Smooth muscle cell (in vitro differentiated cells): ENCODE results near the gene CD82. TPM values are rescaled to one million over a fixed set of nuclear protein-coding genes. Genes with fewer than 3 reads are reported as not detected.

Source experiments
- DNase-seq: peaks from one replicate; lab custom pipeline; 2025; ENCODE audit not compliant: unreplicated experiment; lab: John Stamatoyannopoulos, UW
- H2AFZ ChIP-seq: fragments of 200-600 bp; sonication (generic); 2 replicates; pipeline ENCODE4 v1.6.0; 2016; ENCODE audit warnings: antibody characterized with exemption, low read depth, mild to moderate bottlenecking
- H3F3A ChIP-seq: fragments of 200-600 bp; sonication (generic); 2 replicates; pipeline ENCODE4 v1.6.0; 2017; ENCODE audit warnings: antibody characterized with exemption, low read depth
- H3K27ac ChIP-seq: fragments of 200-600 bp; sonication (generic); 2 replicates; pipeline ENCODE4 v1.5.1; 2016; ENCODE audit warnings: low read depth, mild to moderate bottlenecking
- H3K27me3 ChIP-seq: fragments of 200-600 bp; sonication (generic); 2 replicates; pipeline ENCODE4 v1.6.1; 2016; ENCODE audit warnings: low read depth, mild to moderate bottlenecking
- H3K36me3 ChIP-seq: fragments of 200-600 bp; sonication (generic); 2 replicates; pipeline ENCODE4 v1.5.1; 2016; ENCODE audit warnings: low read depth
- H3K4me1 ChIP-seq: fragments of 200-600 bp; sonication (generic); 2 replicates; pipeline ENCODE4 v1.5.1; 2016; ENCODE audit warnings: low read depth
- H3K4me2 ChIP-seq: fragments of 200-600 bp; sonication (generic); 2 replicates; pipeline ENCODE4 v1.6.0; 2016; ENCODE audit warnings: mild to moderate bottlenecking
- H3K4me3 ChIP-seq: fragments of 200-600 bp; sonication (generic); 2 replicates; pipeline ENCODE4 v1.5.1; 2016; ENCODE audit warnings: mild to moderate bottlenecking
- H3K79me2 ChIP-seq: fragments of 200-600 bp; sonication (generic); 2 replicates; pipeline ENCODE4 v1.6.0; 2016; ENCODE audit warnings: low read depth, mild to moderate bottlenecking
- H3K9ac ChIP-seq: fragments of 200-600 bp; sonication (generic); 2 replicates; pipeline ENCODE4 v1.6.0; 2016; ENCODE audit warnings: low read depth
- H3K9me3 ChIP-seq: fragments of 200-600 bp; sonication (generic); replicated peaks from 2 replicates; pipeline ENCODE4 v1.5.1; 2016; ENCODE audit warnings: low read depth
- H4K20me1 ChIP-seq: fragments of 200-600 bp; sonication (generic); 2 replicates; pipeline ENCODE4 v1.6.0; 2016; ENCODE audit warnings: low read depth
- CTCF ChIP-seq: fragments of 200-600 bp; sonication (generic); IDR thresholded peaks from 2 replicates; pipeline ENCODE4 v1.5.1; 2017; ENCODE audit warnings: borderline replicate concordance, mild to moderate bottlenecking, antibody characterized with exemption; ENCODE audit not compliant: insufficient read depth, poor library complexity, severe bottlenecking
- WGBS: methylation state at CpG from one replicate; pipeline ENCODE4 v1.1.7; 2016; ENCODE audit warnings: low lambda C conversion rate; 5-methylcytosine and 5-hydroxymethylcytosine counted together
- polyA plus RNA-seq: library from polyadenylated mRNA; unstranded; fragments of >200 nt; fragmentation: Nextera tagmentation; extraction: Ambion mirVana; gene quantifications from 2 replicates; pipeline ENCODE4 v1.2.1, GENCODE V29; 2016
- total RNA-seq: library from RNA; depleted of rRNA; stranded (reverse); fragments of >200 nt; gene quantifications from 2 replicates; pipeline ENCODE4 v1.2.3, GENCODE V29; 2014

CD82 gene
- total and polyA plus RNA-seq, 2 experiments from 2014 or later: 58.6 to 270 TPM

GRCh38 chr11:44561275-44561805 lies 4.1 kb upstream of the CD82 start:
- Histone ChIP-seq H3K79me2 (peaks cover 8% of the 10 kb centered on the region), H4K20me1 (no peaks in the 10 kb centered on the region), H3K27me3 (no peaks in the 10 kb centered on the region), H3K4me1 (peaks cover 33% of the 10 kb centered on the region), H3K36me3 (no peaks in the 10 kb centered on the region), H3F3A (peaks cover 10% of the 10 kb centered on the region), H3K9ac (no peak overlapping the region), H2AFZ (no peak overlapping the region), H3K27ac (no peak overlapping the region), H3K9me3 (no peaks in the 10 kb centered on the region), H3K4me3 (no peak overlapping the region), H3K4me2 (no peak overlapping the region)
- no peak for TF ChIP-seq CTCF
- WGBS: 93% methylated on average over 3 of the region's 3 CpGs
- DNase-seq: no peak

GRCh38 chr11:44561964-44562734 lies 3.3 kb upstream of the CD82 start:
- no peaks in the 10 kb centered on the region for H4K20me1 ChIP-seq
- peaks cover 10% of the 10 kb centered on the region for H3F3A ChIP-seq
- no peak overlapping the region for H3K9ac ChIP-seq
- no peak overlapping the region for H3K4me3 ChIP-seq
- DNase-seq: no peak
- no peaks in the 10 kb centered on the region for H3K9me3 ChIP-seq
- H3K27me3 ChIP-seq: no peaks in the 10 kb centered on the region
- no peaks in the 10 kb centered on the region for H3K36me3 ChIP-seq
- 93% methylated on average over 8 of the region's 8 CpGs for WGBS
- H2AFZ ChIP-seq: no peak overlapping the region
- H3K79me2 ChIP-seq: peaks cover 11% of the 10 kb centered on the region
- H3K4me1 ChIP-seq: peaks cover 33% of the 10 kb centered on the region
- H3K4me2 ChIP-seq: no peak overlapping the region
- no peak overlapping the region for H3K27ac ChIP-seq
- no peak for TF ChIP-seq CTCF

- H3K9me3 ChIP-seq: no peaks in the 10 kb centered on the region
- no peak for DNase-seq
- no peaks in the 10 kb centered on the region for H3K27me3 ChIP-seq
- H4K20me1 ChIP-seq: no peaks in the 10 kb centered on the region
- H3K4me3 ChIP-seq: no peak overlapping the region
- no peak overlapping the region for H3K9ac ChIP-seq
- peaks cover 11% of the 10 kb centered on the region for H3K79me2 ChIP-seq
- no peak overlapping the region for H3K27ac ChIP-seq
- TF ChIP-seq CTCF: no peak
- H2AFZ ChIP-seq: no peak overlapping the region
- no peaks in the 10 kb centered on the region for H3K36me3 ChIP-seq
- H3K4me1 ChIP-seq: peaks cover 33% of the 10 kb centered on the region
- no peak overlapping the region for H3K4me2 ChIP-seq
- WGBS: 87% methylated on average over 5 of the region's 5 CpGs
- H3F3A ChIP-seq: peaks cover 10% of the 10 kb centered on the region
Observed at GRCh38 chr11:44562845-44563460, 2.5 kb upstream of the CD82 start.
